HPDE6-E6E7 (cell line): Measurements from ENCODE around the gene EVI5.
"Not testable (repeated sequence)": the region's sequence is repeated elsewhere in the genome, so short reads cannot be mapped to it uniquely, and the experiment has no call there.

Experiments used
- DNase-seq: peaks from one replicate; pipeline ENCODE4 v3.0.0; 2011; ENCODE audit warnings: missing footprints; ENCODE audit errors: extremely low spot score

The EVI5 gene

DNA sequence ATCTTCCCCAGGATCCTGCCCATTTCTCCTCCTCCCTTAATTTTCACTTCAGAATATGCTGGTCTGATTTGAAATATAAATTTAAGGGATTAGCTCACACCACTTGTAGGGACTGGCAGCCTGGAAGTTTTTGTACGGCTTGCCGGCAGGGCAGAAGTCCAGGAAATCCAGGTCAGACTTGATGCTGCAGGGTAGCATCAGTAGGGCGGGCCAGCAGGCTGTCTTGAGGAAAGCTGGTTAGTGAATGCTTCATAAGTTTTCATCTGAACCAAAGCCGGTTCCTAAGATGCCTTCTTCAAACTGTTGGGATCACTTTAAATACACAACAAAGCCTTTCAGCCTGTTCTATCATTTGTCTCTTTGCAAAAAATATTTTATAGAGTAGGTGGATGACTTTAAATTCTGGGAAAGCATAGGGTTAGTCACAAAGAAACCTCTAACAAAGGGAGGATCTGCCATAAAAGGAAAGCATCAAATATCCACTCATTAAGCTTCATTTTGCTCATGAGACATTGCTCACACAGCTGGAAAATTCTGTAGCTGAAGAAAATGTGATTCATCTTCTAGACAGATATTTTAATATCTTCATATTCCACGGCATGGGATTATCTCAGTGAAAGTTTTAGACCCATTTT, 207.5 kb downstream of the EVI5 start:
- no peak for DNase-seq

- no peak for DNase-seq
These were observed 209.8 kb downstream of the EVI5 start for GRCh38 chr1:92575123-92575522.

GRCh38 chr1:92572520-92572919, 212.4 kb downstream of the EVI5 start:
- no peak for DNase-seq

GRCh38 chr1:92571578-92571977, 213.3 kb downstream of the EVI5 start:
- no peak for DNase-seq

DNA sequence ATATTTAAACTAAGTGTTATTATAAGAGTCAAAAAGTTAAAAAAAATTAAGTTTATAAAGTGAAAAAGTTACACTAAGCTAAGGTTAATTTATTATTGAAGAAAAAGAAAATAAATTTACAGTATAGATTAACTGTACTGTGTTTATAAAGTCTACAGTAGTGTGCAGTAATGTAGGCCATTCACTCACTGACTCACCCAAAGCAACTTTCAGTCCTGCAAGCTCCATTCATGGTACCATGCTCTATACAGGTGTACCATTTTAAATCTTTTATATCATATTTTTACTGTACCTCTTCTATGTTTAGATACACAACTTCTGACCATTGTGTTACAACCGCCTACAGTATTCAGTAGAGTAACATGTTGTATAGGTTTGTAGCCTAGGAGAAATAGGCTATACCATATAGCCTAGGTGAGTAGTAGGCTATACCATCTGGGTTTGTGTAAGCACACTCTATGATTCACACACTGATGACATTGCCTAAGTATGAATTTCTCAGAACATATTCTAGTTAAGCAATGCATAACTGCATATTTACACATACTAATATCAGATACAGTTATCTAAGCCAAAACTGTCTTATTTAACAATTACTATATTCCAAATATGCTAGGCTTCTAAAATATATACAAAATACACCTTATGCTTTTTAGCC, 217.6 kb downstream of the EVI5 start:
- DNase-seq, result no peak

DNA sequence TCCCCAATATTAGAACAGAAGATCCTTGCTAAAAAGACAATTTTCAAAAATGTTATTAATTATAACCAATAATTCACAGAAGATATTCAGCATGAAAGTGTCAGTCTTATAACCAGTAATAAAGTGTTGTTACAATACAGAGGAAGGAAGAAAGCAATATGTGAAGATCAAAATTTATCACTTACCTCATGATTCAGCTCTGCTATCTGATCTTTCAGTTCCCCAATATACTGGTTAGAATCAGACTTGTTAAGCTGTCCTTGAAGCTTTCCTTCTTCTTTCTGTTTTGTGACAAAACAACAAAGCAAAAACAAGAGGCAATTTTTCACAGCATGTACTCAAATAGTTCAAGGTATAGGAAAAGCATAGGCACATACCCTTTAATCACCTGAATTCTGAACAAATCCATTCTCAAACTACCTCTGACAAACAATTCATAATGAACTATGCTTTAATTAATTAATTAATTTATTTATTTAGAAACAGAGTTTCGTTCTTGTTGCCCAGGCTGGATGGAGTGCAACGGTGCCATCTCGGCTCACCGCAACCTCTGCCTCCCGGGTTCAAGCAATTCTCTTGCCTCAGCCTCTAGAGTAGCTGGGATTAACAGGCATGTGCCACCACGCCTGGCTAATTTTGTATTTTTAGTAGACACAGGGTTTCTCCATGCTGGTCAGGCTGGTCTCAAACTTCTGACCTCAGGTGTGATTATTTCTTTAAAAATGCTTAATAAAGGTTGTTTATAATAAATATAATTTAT, 221.3 kb downstream of the EVI5 start:
- DNase-seq, result no peak

- no peak for DNase-seq
These were observed 228.6 kb downstream of the EVI5 start for GRCh38 chr1:92556350-92556749.

GRCh38 chr1:92554216-92554615, 230.7 kb downstream of the EVI5 start:
- no peak for DNase-seq

DNA sequence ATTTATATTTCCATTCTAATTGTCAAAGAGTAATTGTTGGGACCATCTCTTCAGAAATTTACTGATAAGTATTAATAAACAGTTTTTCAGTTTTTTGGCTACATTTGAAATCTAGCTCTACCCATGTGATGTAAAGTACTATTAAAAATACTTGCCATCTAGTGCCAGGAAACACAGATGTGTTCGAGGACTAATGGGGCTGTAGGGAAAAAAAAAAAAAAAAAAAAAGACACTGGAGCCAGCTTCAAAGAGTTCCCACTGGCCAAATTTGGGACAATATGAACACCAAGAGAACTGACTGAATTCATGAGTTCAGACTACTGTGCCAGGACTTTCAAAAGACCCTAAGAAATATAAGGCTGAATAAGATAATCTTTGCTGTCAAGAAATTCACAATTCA, 233.0 kb downstream of the EVI5 start:
- no peak for DNase-seq

DNA sequence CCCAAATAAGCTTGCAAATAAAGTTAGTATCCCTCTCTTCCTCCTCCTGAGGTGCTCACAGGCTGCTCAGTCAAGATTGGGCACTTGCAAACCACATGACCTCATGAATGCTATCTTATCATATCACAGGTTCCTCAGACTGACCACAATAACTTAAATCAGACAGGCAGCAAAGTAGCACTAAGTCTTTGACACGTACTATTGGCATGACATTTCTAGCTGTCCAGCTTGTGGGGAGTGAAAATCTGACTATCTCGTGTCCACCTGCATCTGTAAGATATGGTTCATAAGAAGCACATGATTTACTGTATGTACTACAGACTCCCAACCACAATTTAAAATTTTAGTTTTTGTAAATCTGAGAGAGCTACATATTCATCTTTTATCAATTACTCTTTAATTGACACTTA, 240.1 kb downstream of the EVI5 start:
- DNase-seq, result no peak

- no peak for DNase-seq
These were observed 241.5 kb downstream of the EVI5 start for GRCh38 chr1:92543131-92544055.

DNA sequence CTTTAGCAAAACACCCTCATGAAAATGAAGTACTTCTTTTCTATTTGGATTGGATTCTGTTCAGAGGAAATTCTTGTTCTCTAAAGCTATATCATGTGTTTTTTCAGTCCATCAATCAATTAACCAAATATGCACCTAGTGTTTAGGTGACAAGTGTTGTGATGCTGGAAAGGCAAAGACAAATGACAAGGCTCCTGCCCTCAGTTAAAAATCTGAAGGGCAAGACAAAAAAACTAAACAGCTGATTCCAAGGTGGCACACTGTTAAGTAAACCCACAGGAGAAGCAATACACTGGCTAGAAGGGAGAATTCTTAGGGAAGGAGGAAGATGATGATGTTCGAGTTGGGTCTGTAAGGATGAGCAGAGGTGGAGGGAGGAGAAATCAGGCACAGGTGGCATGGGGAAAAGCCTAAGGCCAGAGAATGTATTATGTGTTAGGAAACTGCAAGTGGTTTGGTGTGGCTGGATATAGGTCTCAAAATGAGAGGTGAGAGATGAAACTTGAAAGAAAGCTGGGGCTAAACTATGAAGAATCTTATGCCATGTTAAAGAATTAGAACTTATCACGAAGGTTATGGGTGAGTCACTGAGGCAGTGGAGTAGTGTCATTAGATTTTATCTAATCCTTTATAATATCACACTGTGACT, 246.4 kb downstream of the EVI5 start:
- no peak for DNase-seq

DNA sequence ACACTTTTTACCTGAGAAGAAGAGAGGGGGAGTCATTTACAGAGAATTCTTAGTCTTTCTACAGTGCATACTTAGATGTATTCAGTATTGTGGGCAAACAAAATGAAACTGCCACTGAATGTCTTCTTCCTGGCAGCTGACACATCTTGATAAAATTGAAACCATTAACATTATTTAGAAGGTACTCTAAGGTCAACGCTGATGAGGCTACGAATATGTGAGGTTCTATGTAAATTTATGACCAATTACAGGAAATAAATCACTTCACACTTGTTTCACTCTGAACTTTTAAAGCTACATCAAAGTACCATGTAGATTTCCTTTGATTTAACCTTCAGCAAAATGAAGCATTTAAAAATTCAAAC, 246.9 kb downstream of the EVI5 start:
- DNase-seq, result no peak

GRCh38 chr1:92536980-92537884, 247.7 kb downstream of the EVI5 start:
- no peak for DNase-seq

DNA sequence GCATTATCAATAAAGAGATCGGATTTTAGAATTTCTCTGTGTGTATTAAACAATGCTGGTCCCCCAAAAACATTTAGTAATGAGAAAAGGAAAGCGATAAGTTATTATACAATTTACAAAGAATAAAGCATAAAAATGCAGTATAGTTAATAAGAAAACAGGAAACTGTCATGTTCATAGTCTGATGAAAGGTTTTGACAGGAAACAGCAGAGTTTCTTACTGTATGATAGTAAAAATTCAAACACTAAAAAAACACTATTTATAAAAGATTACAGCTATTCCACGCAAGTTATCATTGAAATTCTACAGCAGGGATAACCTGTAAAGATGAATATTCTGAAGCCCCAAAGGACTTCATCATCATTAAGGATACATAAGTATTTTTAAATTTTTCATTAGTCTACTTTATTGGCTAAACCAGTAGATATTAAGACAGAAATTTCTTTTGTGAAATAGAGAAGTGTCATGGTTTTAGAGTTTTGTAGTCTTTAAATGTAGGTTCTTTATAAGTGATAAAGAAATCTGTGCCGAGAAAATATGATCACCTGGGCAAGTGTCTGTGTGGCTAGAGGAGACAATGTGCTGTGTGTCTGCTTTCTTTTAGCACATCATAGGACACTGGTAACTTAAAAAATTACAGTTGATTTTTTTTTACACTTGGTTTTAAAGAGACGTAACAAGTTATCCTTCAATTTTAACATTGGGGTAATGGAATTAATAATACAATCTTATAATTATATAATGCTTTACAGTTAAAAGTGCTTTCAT, 248.5 kb downstream of the EVI5 start:
- no peak for DNase-seq

GRCh38 chr1:92532371-92532770, 252.5 kb downstream of the EVI5 start:
- not testable (repeated sequence) for DNase-seq

DNA sequence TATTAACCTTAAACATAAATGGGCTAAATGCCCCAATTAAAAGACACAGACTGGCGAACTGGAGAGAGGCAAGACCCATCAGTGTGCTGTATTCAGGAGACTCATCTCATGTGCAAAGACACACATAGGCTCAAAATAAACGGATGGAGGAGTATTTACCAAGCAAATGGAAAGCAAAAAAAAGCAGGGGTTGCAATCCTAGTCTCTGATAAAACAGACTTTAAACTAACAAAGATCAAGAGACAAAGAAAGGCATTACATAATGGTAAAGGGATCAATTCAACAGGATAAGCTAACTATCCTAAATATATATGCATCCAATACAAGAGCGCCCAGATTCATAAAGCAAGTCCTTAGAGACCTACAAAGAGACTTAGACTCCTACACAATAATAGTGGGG, 253.0 kb downstream of the EVI5 start:
- not testable (repeated sequence) for DNase-seq

GRCh38 chr1:92527670-92528069, 257.2 kb downstream of the EVI5 start:
- DNase-seq, result no peak

- not testable (repeated sequence) for DNase-seq
These were observed 259.8 kb downstream of the EVI5 start for GRCh38 chr1:92524944-92525590.
